BLaER1 treated with 17β-estradiol and CSF1 and Interleukin-3, amounts not matched to agents 10 nM and 100 nM (cell line): ENCODE results near the gene GRIN2C.
A peak's percentile ranks its signal among the peaks of the same experiment; 100 is the strongest.

Experiments used
- H3K27ac ChIP-seq, 11 experiments: shearing (Covaris generic); formaldehyde crosslinking; 2 replicates each; pipeline ENCODE4 v1.8.1; 2022
- H3K27me3 ChIP-seq, 11 experiments: shearing (Covaris generic); formaldehyde crosslinking; 2 replicates each; pipeline ENCODE4 v1.8.1; 2022
- H3K36me3 ChIP-seq, 11 experiments: shearing (Covaris generic); formaldehyde crosslinking; 2 replicates each; pipeline ENCODE4 v1.8.1; 2022
- H3K4me1 ChIP-seq, 10 experiments: shearing (Covaris generic); formaldehyde crosslinking; 2 replicates each; pipeline ENCODE4 v1.8.1; 2022
- H3K4me2 ChIP-seq, 11 experiments: shearing (Covaris generic); formaldehyde crosslinking; 2 replicates each; pipeline ENCODE4 v1.8.1; 2022
- H3K4me3 ChIP-seq, 10 experiments: shearing (Covaris generic); formaldehyde crosslinking; 2 replicates each; pipeline ENCODE4 v1.8.1; 2022
- H3K9ac ChIP-seq, 11 experiments: shearing (Covaris generic); formaldehyde crosslinking; 2 replicates each; pipeline ENCODE4 v1.8.1; 2022
- H3K9me3 ChIP-seq, 11 experiments: shearing (Covaris generic); formaldehyde crosslinking; replicated peaks in 1 of 11; 2 replicates each; pipeline ENCODE4 v1.8.1; 2022
- H4K20me1 ChIP-seq, 11 experiments: shearing (Covaris generic); formaldehyde crosslinking; 2 replicates each; pipeline ENCODE4 v1.8.1; 2022
- Cebpa-rat ChIP-seq, 11 experiments: shearing (Covaris generic); IDR thresholded peaks; 2 replicates each; pipeline ENCODE4 v1.8.1; 2022

The GRIN2C gene

GRCh38 chr17:74827800-74828199, 31.9 kb downstream of the GRIN2C start:
- Histone ChIP-seq H4K20me1 (peaks cover 4 to 100% (median 84%) of the 10 kb centered on the region in 11 experiments; a peak in 18 of 22 replicates), H3K27me3 (no peaks in the 10 kb centered on the region), H3K4me3 (no peak overlapping the region), H3K36me3 (peaks cover 0 to 93% (median 70%) of the 10 kb centered on the region in 11 experiments; a peak in 17 of 22 replicates), H3K4me2 (no peak overlapping the region), H3K9me3 (peaks cover 0 to 9% (median 0%) of the 10 kb centered on the region in 11 experiments; a peak in 3 of 22 replicates), H3K27ac (no peak overlapping the region), H3K9ac (no peak overlapping the region), H3K4me1 (peaks cover 5 to 67% (median 44%) of the 10 kb centered on the region in 10 experiments; a peak in 19 of 20 replicates)
- TF ChIP-seq Cebpa-rat (IDR thresholded peaks at IDR 0.05) = no peak

DNA sequence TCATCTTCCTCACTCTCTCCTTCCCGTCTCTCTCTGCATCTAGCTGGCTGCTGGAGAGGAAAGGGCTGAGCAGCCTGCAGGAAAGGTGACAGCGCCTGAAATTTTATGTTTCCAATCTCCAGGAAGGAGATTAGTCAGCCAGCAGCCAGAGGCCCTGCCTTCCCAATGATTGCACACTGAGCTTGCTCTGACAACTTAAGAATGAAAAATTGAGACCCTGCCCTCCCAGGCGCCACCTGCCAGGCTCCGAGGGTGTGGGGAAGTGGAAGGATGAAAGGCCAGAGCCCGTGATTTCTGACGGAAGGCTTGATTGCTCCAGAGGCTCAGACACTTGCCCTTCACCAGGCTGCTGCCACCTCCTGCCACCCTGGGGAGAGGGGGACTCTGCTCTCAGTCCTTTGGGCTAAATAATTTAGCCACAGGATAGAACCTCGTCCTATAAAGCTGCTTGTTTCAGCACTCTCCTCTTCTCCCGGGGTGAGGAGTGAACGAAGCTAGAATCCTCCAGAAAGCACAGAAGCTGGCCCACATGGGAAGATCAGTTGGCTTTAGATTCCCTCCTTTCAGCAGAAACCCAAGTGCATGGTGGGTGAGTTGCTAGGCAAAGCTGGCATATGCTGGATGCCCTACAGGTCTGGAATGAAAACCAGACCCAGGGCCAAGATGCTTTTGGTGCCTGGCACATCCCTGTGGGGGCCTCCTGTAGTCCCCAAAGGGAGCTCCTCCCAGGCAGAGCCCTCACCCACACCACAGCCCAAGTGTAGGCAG, 33.5 kb downstream of the GRIN2C start:
- Histone ChIP-seq H3K36me3 (peaks cover 0 to 99% (median 75%) of the 10 kb centered on the region in 11 experiments; a peak in 17 of 22 replicates), H3K27me3 (no peaks in the 10 kb centered on the region), H3K4me3 (no peak overlapping the region), H3K4me2 (peak overlapping the region in 2 of 11 experiments; percentile 12 to 15; a peak in 3 of 22 replicates), H3K4me1 (peaks cover 0 to 67% (median 42%) of the 10 kb centered on the region in 10 experiments; a peak in 16 of 20 replicates), H3K27ac (no peak overlapping the region), H4K20me1 (peaks cover 4 to 100% (median 83%) of the 10 kb centered on the region in 11 experiments; a peak in 18 of 22 replicates), H3K9ac (no peak overlapping the region), H3K9me3 (peaks cover 0 to 9% (median 0%) of the 10 kb centered on the region in 11 experiments; a peak in 3 of 22 replicates)
- TF ChIP-seq Cebpa-rat (IDR thresholded peaks at IDR 0.05) = no peak

GRCh38 chr17:74824961-74825627, 34.6 kb downstream of the GRIN2C start:
- no peak for TF ChIP-seq Cebpa-rat (IDR thresholded peaks at IDR 0.05)
- Histone ChIP-seq H3K9me3 (peaks cover 0 to 5% (median 0%) of the 10 kb centered on the region in 11 experiments; a peak in 1 of 22 replicates), H3K4me3 (no peak overlapping the region), H3K4me2 (no peak overlapping the region), H3K4me1 (peaks cover 0 to 67% (median 42%) of the 10 kb centered on the region in 10 experiments; a peak in 15 of 20 replicates), H3K36me3 (peaks cover 0 to 99% (median 77%) of the 10 kb centered on the region in 11 experiments; a peak in 17 of 22 replicates), H3K27me3 (no peaks in the 10 kb centered on the region), H4K20me1 (peaks cover 4 to 100% (median 83%) of the 10 kb centered on the region in 11 experiments; a peak in 17 of 22 replicates), H3K9ac (no peak overlapping the region), H3K27ac (no peak overlapping the region)

DNA sequence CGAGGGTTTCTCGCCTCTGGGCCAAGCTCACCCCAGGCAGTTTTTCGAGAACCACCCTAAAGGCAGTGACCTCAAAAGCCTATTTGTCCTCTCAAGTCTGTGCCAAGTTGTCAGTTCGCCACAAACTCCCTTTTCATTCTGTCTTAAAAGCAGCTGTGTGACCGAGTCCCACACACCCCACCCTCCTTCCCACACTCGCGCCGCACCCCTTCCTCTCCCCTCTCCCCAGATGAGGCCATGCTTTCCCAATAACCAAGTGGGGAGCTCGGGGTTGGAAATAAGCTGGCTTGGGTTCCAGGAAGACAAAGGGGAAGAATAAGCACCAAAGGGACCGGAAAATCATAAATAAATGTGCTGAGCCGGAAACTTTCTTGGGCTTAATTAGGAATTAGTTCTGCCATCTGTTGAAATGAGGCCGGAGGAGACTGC, 36.7 kb downstream of the GRIN2C start:
- Histone ChIP-seq H3K4me1 (peaks cover 0 to 86% (median 60%) of the 10 kb centered on the region in 10 experiments; a peak in 16 of 20 replicates), H4K20me1 (peaks cover 4 to 100% (median 77%) of the 10 kb centered on the region in 11 experiments; a peak in 17 of 22 replicates), H3K4me2 (peak overlapping the region in 5 of 11 experiments; percentile 20 to 93 (median 45); a peak in 9 of 22 replicates), H3K27me3 (0 out of 22 replicates have a peak, but pooled peaks cover 0 to 4% (median 0%) of the 10 kb centered on the region in 11 experiments), H3K27ac (no peak overlapping the region; a peak in 2 of 22 replicates), H3K4me3 (no peak overlapping the region), H3K9ac (peak overlapping the region in 2 of 11 experiments; percentile 25 to 29; a peak in 1 of 22 replicates), H3K36me3 (peaks cover 0 to 100% (median 80%) of the 10 kb centered on the region in 11 experiments; a peak in 17 of 22 replicates), H3K9me3 (no peaks in the 10 kb centered on the region)
- no peak for TF ChIP-seq Cebpa-rat (IDR thresholded peaks at IDR 0.05)

GRCh38 chr17:74822335-74822938, 37.2 kb downstream of the GRIN2C start:
- Histone ChIP-seq H3K27me3 (0 out of 22 replicates have a peak, but pooled peaks cover 0 to 4% (median 0%) of the 10 kb centered on the region in 11 experiments), H4K20me1 (peaks cover 4 to 100% (median 71%) of the 10 kb centered on the region in 11 experiments; a peak in 17 of 22 replicates), H3K27ac (peak overlapping the region in 1 of 11 experiments; percentile 14; a peak in 3 of 22 replicates), H3K9ac (peak overlapping the region in 2 of 11 experiments; percentile 25 to 29; a peak in 1 of 22 replicates), H3K4me2 (peak overlapping the region in 5 of 11 experiments; percentile 20 to 93 (median 74); a peak in 9 of 22 replicates), H3K4me1 (peaks cover 0 to 89% (median 64%) of the 10 kb centered on the region in 10 experiments; a peak in 16 of 20 replicates), H3K4me3 (no peak overlapping the region), H3K36me3 (peaks cover 0 to 100% (median 80%) of the 10 kb centered on the region in 11 experiments; a peak in 18 of 22 replicates), H3K9me3 (no peaks in the 10 kb centered on the region)
- TF ChIP-seq Cebpa-rat (IDR thresholded peaks at IDR 0.05) = no peak

DNA sequence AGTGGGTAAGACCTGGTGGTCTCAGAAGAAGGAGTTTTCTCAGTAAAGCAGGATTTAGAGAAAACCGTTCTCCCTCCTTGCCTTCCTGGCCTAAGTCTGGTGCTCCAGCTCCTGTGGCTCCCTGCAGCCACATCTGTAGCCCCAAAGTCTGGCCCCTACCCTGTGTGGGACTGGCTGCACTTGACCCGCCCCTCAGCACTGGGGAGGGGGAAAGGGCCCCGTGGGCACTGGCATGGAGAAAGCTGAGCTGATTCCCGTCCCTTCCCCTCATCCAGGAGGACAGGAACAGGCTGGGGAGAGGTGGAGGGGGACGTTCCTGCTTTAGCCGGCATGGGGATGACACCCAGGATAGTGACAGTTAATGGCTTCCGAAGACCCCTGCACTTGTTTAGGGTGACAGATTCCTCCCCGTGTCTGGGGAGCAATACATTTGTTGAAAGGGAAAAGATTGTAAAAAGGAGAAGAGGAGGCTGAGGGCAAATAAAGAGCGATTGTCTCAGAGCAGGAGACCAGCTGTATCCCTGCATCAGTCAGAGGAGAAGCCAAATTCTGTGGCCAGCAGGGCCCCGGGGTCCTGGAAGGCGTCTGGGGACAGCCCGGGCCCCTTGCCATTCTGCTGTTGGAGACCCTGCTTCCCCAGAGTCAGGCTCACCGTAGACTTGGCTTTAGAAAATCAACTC, 37.9 kb downstream of the GRIN2C start:
- peaks cover 4 to 100% (median 76%) of the 10 kb centered on the region in 11 experiments; a peak in 17 of 22 replicates for H4K20me1 ChIP-seq
- no peak overlapping the region for H3K4me3 ChIP-seq
- peaks cover 0 to 100% (median 86%) of the 10 kb centered on the region in 11 experiments; a peak in 18 of 22 replicates for H3K36me3 ChIP-seq
- H3K27me3 ChIP-seq = 0 out of 22 replicates have a peak, but pooled peaks cover 0 to 4% (median 0%) of the 10 kb centered on the region in 11 experiments
- peak overlapping the region in 7 of 11 experiments; percentile 24 to 93 (median 74); a peak in 11 of 22 replicates for H3K4me2 ChIP-seq
- no peaks in the 10 kb centered on the region for H3K9me3 ChIP-seq
- TF ChIP-seq Cebpa-rat (IDR thresholded peaks at IDR 0.05) = no peak
- H3K27ac ChIP-seq = no peak overlapping the region
- H3K4me1 ChIP-seq = peaks cover 0 to 89% (median 68%) of the 10 kb centered on the region in 10 experiments; a peak in 16 of 20 replicates
- H3K9ac ChIP-seq = peak overlapping the region in 2 of 11 experiments; percentile 31 to 39; a peak in 2 of 22 replicates

GRCh38 chr17:74819801-74820436, 39.8 kb downstream of the GRIN2C start:
- Histone ChIP-seq H3K9ac (peak overlapping the region in 4 of 11 experiments; percentile 18 to 46 (median 28); a peak in 5 of 22 replicates), H4K20me1 (peaks cover 4 to 100% (median 77%) of the 10 kb centered on the region in 11 experiments; a peak in 16 of 22 replicates), H3K4me3 (no peak overlapping the region), H3K9me3 (no peaks in the 10 kb centered on the region), H3K27ac (peak overlapping the region in 2 of 11 experiments; percentile 4 to 10; a peak in 2 of 22 replicates), H3K36me3 (peaks cover 0 to 100% (median 73%) of the 10 kb centered on the region in 11 experiments; a peak in 17 of 22 replicates), H3K4me1 (peaks cover 13 to 96% (median 82%) of the 10 kb centered on the region in 10 experiments), H3K4me2 (peak overlapping the region in 9 of 11 experiments; percentile 14 to 93 (median 69); a peak in 16 of 22 replicates), H3K27me3 (0 out of 22 replicates have a peak, but pooled peaks cover 0 to 4% (median 0%) of the 10 kb centered on the region in 11 experiments)
- no peak for TF ChIP-seq Cebpa-rat (IDR thresholded peaks at IDR 0.05)
